Keratinocyte (primary cell): ENCODE results near the gene IL12RB2. TPM values are rescaled to one million over a fixed set of nuclear protein-coding genes. Genes with fewer than 3 reads are reported as not detected.

Source experiments
- DNase-seq: peaks from one replicate; pipeline ENCODE4 v3.0.0-alpha.2; 2011; ENCODE audit warnings: low read depth, missing footprints, low spot score
- FAIRE-seq: peaks from 2 replicates; lab custom pipeline; 2011; peaks lifted over from hg19 to GRCh38; lab: Jason Lieb, UNC
- H2AFZ ChIP-seq: 2 replicates; pipeline ENCODE4 v1.6.0; 2012; ENCODE audit warnings: low read length, control low read depth, inconsistent platforms; ENCODE audit not compliant: control insufficient read depth
- H3K27ac ChIP-seq: 2 replicates; pipeline ENCODE4 v1.5.1; 2011; ENCODE audit warnings: low read length; ENCODE audit not compliant: control insufficient read depth, insufficient read depth
- H3K27me3 ChIP-seq: 3 replicates; pipeline ENCODE4 v1.6.0; 2011; ENCODE audit warnings: low read length; ENCODE audit not compliant: control insufficient read depth, insufficient read depth; ENCODE audit errors: extremely low read depth
- H3K36me3 ChIP-seq, 2 experiments: 2 replicates in 1 of 2; 3 replicates in 1 of 2; pipeline ENCODE4 v1.5.1; 2011; ENCODE audit warnings: low read length in 2 of 2, mild to moderate bottlenecking in 1 of 2; ENCODE audit not compliant: control insufficient read depth in 2 of 2, insufficient read depth in 2 of 2; ENCODE audit errors: extremely low read depth in 1 of 2
- H3K4me1 ChIP-seq: 3 replicates; pipeline ENCODE4 v1.5.1; 2011; ENCODE audit warnings: low read length; ENCODE audit not compliant: control insufficient read depth, insufficient read depth; ENCODE audit errors: extremely low read depth
- H3K4me2 ChIP-seq: 3 replicates; pipeline ENCODE4 v1.6.0; 2011; ENCODE audit warnings: low read depth, low read length; ENCODE audit not compliant: control insufficient read depth, insufficient read depth; ENCODE audit errors: extremely low read depth
- H3K4me3 ChIP-seq, 3 experiments: fragments of 200-600 bp in 1 of 3; sonication (generic) in 1 of 3; 2 replicates in 2 of 3; 3 replicates in 1 of 3; pipeline ENCODE4 v1.5.1; 2011 to 2016; ENCODE audit warnings: low read length in 3 of 3, mild to moderate bottlenecking in 3 of 3, control low read depth in 2 of 3, inconsistent platforms in 1 of 3, low read depth in 1 of 3, mixed read lengths in 1 of 3, mixed run types in 1 of 3, moderate library complexity in 1 of 3; ENCODE audit not compliant: control insufficient read depth in 2 of 3, insufficient read depth in 2 of 3; ENCODE audit errors: extremely low read depth in 1 of 3
- H3K79me2 ChIP-seq: 2 replicates; pipeline ENCODE4 v1.6.0; 2012; ENCODE audit warnings: low read length; ENCODE audit not compliant: control insufficient read depth, insufficient read depth
- H3K9ac ChIP-seq: 3 replicates; pipeline ENCODE4 v1.6.0; 2011; ENCODE audit warnings: low read length; ENCODE audit not compliant: control insufficient read depth, insufficient read depth; ENCODE audit errors: extremely low read depth
- H3K9me1 ChIP-seq: 3 replicates; pipeline ENCODE4 v1.6.0; 2011; ENCODE audit warnings: low read length; ENCODE audit not compliant: control insufficient read depth, insufficient read depth; ENCODE audit errors: extremely low read depth
- H3K9me3 ChIP-seq: 2 replicates; pipeline ENCODE4 v1.5.1; 2012; ENCODE audit warnings: low read depth, low read length; ENCODE audit not compliant: control insufficient read depth
- H4K20me1 ChIP-seq: 3 replicates; pipeline ENCODE4 v1.6.0; 2011; ENCODE audit warnings: low read length; ENCODE audit not compliant: control insufficient read depth, insufficient read depth; ENCODE audit errors: extremely low read depth
- CTCF ChIP-seq, 3 experiments: IDR thresholded peaks in 1 of 3; conservative IDR thresholded peaks in 1 of 3; optimal IDR thresholded peaks in 1 of 3; 2 replicates in 2 of 3; 3 replicates in 1 of 3; pipeline versions ENCODE3 to v1.5.1; 2011; ENCODE audit warnings: low read length in 3 of 3, mild to moderate bottlenecking in 3 of 3, moderate library complexity in 2 of 3, control low read depth in 1 of 3, inconsistent platforms in 1 of 3; ENCODE audit not compliant: insufficient read depth in 2 of 3; ENCODE audit errors: extremely low read depth in 1 of 3
- EZH2 ChIP-seq: IDR thresholded peaks from one replicate; pipeline ENCODE4 v1.6.1; 2012; ENCODE audit warnings: inconsistent platforms, mild to moderate bottlenecking, low read length, moderate library complexity
- dilution Hi-C: fragments of 300-500 bp; cut with MboI; formaldehyde crosslinking; loops from one replicate; pipeline ENCODE4 v1.7.0; 2020; ENCODE audit warnings: low sequenced_read_pairs; ENCODE audit not compliant: extremely low pct_ligation_motif_present
- polyA plus RNA-seq, 5 experiments: library from polyadenylated mRNA; depleted of rRNA in 3 of 5; stranded (reverse) in 3 of 5; stranded (forward) in 1 of 5; unstranded in 1 of 5; fragments of >200 nt; gene quantifications; 1 replicate in 1 of 5; 2 replicates in 3 of 5; 3 replicates in 1 of 5; pipeline versions ENCODE4 v1.2.1 to v1.2.3, GENCODE V29; 2011 to 2012; ENCODE audit warnings: missing spikeins in 2 of 5, low read depth in 1 of 5, low replicate concordance in 1 of 5

The IL12RB2 gene
- polyA plus RNA-seq, 1 donor (not counting 4 experiments of a cell fraction or from before 2014, with no cell fraction given), result 0.63 TPM

GRCh38 chr1:67348586-67349252, 41.0 kb downstream of the IL12RB2 start:
- peaks cover 50% of the 10 kb centered on the region for H3K4me1 ChIP-seq
- FAIRE-seq, result no peak
- H3K4me3 ChIP-seq, result peak overlapping the region in 2 of 3 experiments; percentile 12 to 41
- H3K27me3 ChIP-seq, result no peaks in the 10 kb centered on the region
- H3K27ac ChIP-seq, result peak overlapping the region; percentile 81
- TF ChIP-seq EZH2 (no peak), CTCF (optimal IDR thresholded peaks at IDR 0.05 in 1 of 3, IDR thresholded peaks at IDR 0.05 in 1 of 3, conservative IDR thresholded peaks at IDR 0.05 in 1 of 3; ENCODE audit: extremely low read depth in 1 of 3, insufficient read depth in 2 of 3, low read length in 3 of 3) (no peak)
- H3K4me2 ChIP-seq, result peak overlapping the region; percentile 73
- no peaks in the 10 kb centered on the region for H4K20me1 ChIP-seq
- dilution Hi-C loops, result no loop called here
- peak overlapping the region; percentile 24 for H3K9ac ChIP-seq
- no peaks in the 10 kb centered on the region for H3K79me2 ChIP-seq
- DNase-seq, result no peak
- no peaks in the 10 kb centered on the region for H3K36me3 ChIP-seq
- H3K9me3 ChIP-seq, result no peaks in the 10 kb centered on the region
- peak overlapping the region; percentile 35 for H2AFZ ChIP-seq
- no peaks in the 10 kb centered on the region for H3K9me1 ChIP-seq

GRCh38 chr1:67350783-67351182, 43.1 kb downstream of the IL12RB2 start:
- Histone ChIP-seq H3K9me3 (no peaks in the 10 kb centered on the region), H3K9me1 (no peaks in the 10 kb centered on the region), H3K9ac (no peak overlapping the region), H3K36me3 (no peaks in the 10 kb centered on the region), H3K4me3 (no peak overlapping the region), H3K27me3 (no peaks in the 10 kb centered on the region), H3K4me2 (peak overlapping the region; percentile 11), H3K79me2 (no peaks in the 10 kb centered on the region), H3K27ac (peak overlapping the region; percentile 17), H4K20me1 (no peaks in the 10 kb centered on the region), H2AFZ (no peak overlapping the region), H3K4me1 (peaks cover 59% of the 10 kb centered on the region)
- dilution Hi-C loops, result no loop called here
- TF ChIP-seq CTCF (optimal IDR thresholded peaks at IDR 0.05 in 1 of 3, IDR thresholded peaks at IDR 0.05 in 1 of 3, conservative IDR thresholded peaks at IDR 0.05 in 1 of 3; ENCODE audit: extremely low read depth in 1 of 3, insufficient read depth in 2 of 3, low read length in 3 of 3), result no peak
- no peak for TF ChIP-seq EZH2
- FAIRE-seq (peak; percentile 90), DNase-seq (no peak)
